GM12878 (cell line): ENCODE data around the gene NDUFB2. TPM values are rescaled to one million over a fixed set of nuclear protein-coding genes. Genes with fewer than 3 reads are reported as not detected.

Experiments used
- ATAC-seq: fragments of 200-7000 bp; cut with Tn5 transposase; 3 replicates; pipeline ENCODE4 v1.9.1; 2020; ENCODE audit warnings: mild to moderate bottlenecking, moderate library complexity
- BruUV-seq: library from RNA; stranded (reverse); fragments of 400-500 nt; replicated peaks from 2 replicates; lab custom pipeline; 2021; lab: Mats Ljungman, UMichigan
- CTCF ChIA-PET: fragments of 300-600 bp; sonication (Branson Sonifier 250); formaldehyde crosslinking; extraction: SDS; loops from one replicate; lab custom pipeline; 2021; ENCODE audit warnings: inconsistent platforms; lab: Yijun Ruan, JAX
- POLR2A ChIA-PET: fragments of 350-600 bp; formaldehyde crosslinking; extraction: SDS; loops from one replicate; lab custom pipeline; 2021; ENCODE audit warnings: inconsistent platforms; lab: Charles Lee
- RAD21 ChIA-PET: fragments of 300-600 bp; sonication (Branson Sonifier 250); formaldehyde crosslinking; loops from one replicate; lab custom pipeline; 2023; ENCODE audit warnings: antibody characterized with exemption; ENCODE audit not compliant: unreplicated experiment; lab: Charles Lee
- SMC1A ChIA-PET: fragments of 300-600 bp; sonication (Branson Sonifier 250); formaldehyde crosslinking; loops from one replicate; lab custom pipeline; 2023; ENCODE audit not compliant: unreplicated experiment, uncharacterized antibody; lab: Charles Lee
- DNase-seq: peaks from one replicate; pipeline ENCODE4 v3.0.0-alpha.2; 2011; ENCODE audit warnings: low read depth, low spot score
- FAIRE-seq: peaks from 3 replicates; lab custom pipeline; 2011; peaks lifted over from hg19 to GRCh38; lab: Jason Lieb, UNC
- H2AFZ ChIP-seq: 2 replicates; pipeline ENCODE4 v1.6.0; 2011; ENCODE audit warnings: low read depth, low read length, control low read depth; ENCODE audit not compliant: control insufficient read depth
- H3K27ac ChIP-seq: 2 replicates; pipeline ENCODE4 v1.5.1; 2011; ENCODE audit warnings: control low read depth; ENCODE audit not compliant: control insufficient read depth, insufficient read depth
- H3K27me3 ChIP-seq, 2 experiments: replicated peaks in 1 of 2; 2 replicates each; pipeline versions ENCODE4 v1.6.0 to v1.6.1; 2011; ENCODE audit warnings: low read length in 1 of 2; ENCODE audit not compliant: control insufficient read depth in 2 of 2, insufficient read depth in 2 of 2
- H3K36me3 ChIP-seq, 2 experiments: 2 replicates each; pipeline ENCODE4 v1.5.1; 2011; ENCODE audit warnings: low read length in 1 of 2; ENCODE audit not compliant: control insufficient read depth in 2 of 2, insufficient read depth in 2 of 2
- H3K4me1 ChIP-seq: 2 replicates; pipeline ENCODE4 v1.6.1; 2011; ENCODE audit warnings: mild to moderate bottlenecking, low read length, moderate library complexity, mixed read lengths; ENCODE audit not compliant: control insufficient read depth, insufficient read depth
- H3K4me2 ChIP-seq: 2 replicates; pipeline ENCODE4 v1.6.0; 2011; ENCODE audit warnings: control low read depth; ENCODE audit not compliant: control insufficient read depth, insufficient read depth
- H3K4me3 ChIP-seq: fragments of 200-600 bp; sonication (generic); 2 replicates; pipeline ENCODE4 v1.5.1; 2016
- H3K79me2 ChIP-seq: 2 replicates; pipeline ENCODE4 v1.6.0; 2011; ENCODE audit warnings: low read length; ENCODE audit not compliant: control insufficient read depth, insufficient read depth
- H3K9ac ChIP-seq: 2 replicates; pipeline ENCODE4 v1.8.0; 2011; ENCODE audit warnings: low read length, control low read depth, mixed read lengths; ENCODE audit not compliant: control insufficient read depth, insufficient read depth
- H3K9me3 ChIP-seq: replicated peaks from 3 replicates; pipeline ENCODE4 v1.5.1; 2011; ENCODE audit warnings: mild to moderate bottlenecking, low read length; ENCODE audit not compliant: control insufficient read depth, insufficient read depth
- H4K20me1 ChIP-seq: 2 replicates; pipeline ENCODE4 v1.6.0; 2011; ENCODE audit not compliant: control insufficient read depth, insufficient read depth
- ATF2 ChIP-seq: IDR thresholded peaks from 2 replicates; pipeline ENCODE4 v1.6.1; 2012; ENCODE audit warnings: low read length, inconsistent platforms
- ETV6 ChIP-seq, 2 experiments: fragments of 450-650 bp in 1 of 2; IDR thresholded peaks in 1 of 2; conservative IDR thresholded peaks in 1 of 2; 2 replicates each; pipeline ENCODE4 v1.6.1; 2014; ENCODE audit warnings: antibody characterized with exemption in 1 of 2, borderline replicate concordance in 1 of 2, low read depth in 1 of 2, mild to moderate bottlenecking in 1 of 2, moderate library complexity in 1 of 2
- POLR2AphosphoS5 ChIP-seq: IDR thresholded peaks from 2 replicates; pipeline ENCODE4 v1.6.1; 2011; ENCODE audit warnings: mild to moderate bottlenecking, low read length, inconsistent platforms
- SUZ12 ChIP-seq: fragments of 200-600 bp; sonication (generic); IDR thresholded peaks from one replicate; pipeline ENCODE4 v1.6.1; 2018; ENCODE audit warnings: antibody characterized with exemption, mild to moderate bottlenecking; ENCODE audit not compliant: unreplicated experiment
- ZBTB40 ChIP-seq: fragments of 450-650 bp; IDR thresholded peaks from 2 replicates; pipeline ENCODE4 v1.6.1; 2016; ENCODE audit warnings: mild to moderate bottlenecking, moderate library complexity, borderline replicate concordance
- ZNF622 ChIP-seq: fragments of 450-650 bp; IDR thresholded peaks from 2 replicates; pipeline ENCODE4 v1.6.1; 2017; ENCODE audit warnings: mild to moderate bottlenecking, inconsistent platforms
- WGBS: methylation state at CpG from one replicate; pipeline ENCODE4 v1.1.6; 2016; ENCODE audit warnings: low lambda C conversion rate; ENCODE audit not compliant: insufficient replicate concordance, insufficient coverage; ENCODE audit errors: missing lambda C conversion rate; 5-methylcytosine and 5-hydroxymethylcytosine counted together
- in situ Hi-C: fragments of 300-500 bp; cut with MboI; formaldehyde crosslinking; loops from 9 replicates; pipeline ENCODE4 v1.14.3; 2018; ENCODE audit warnings: mixed read lengths
- intact Hi-C: fragments of 100-400 bp; cut with micrococcal nuclease; formaldehyde crosslinking; loops from one replicate; pipeline ENCODE4 v1.14.2; 2022; ENCODE audit not compliant: unreplicated experiment
- polyA plus RNA-seq, 11 experiments: library from polyadenylated mRNA; depleted of rRNA in 4 of 11; unstranded in 6 of 11; stranded (reverse) in 5 of 11; fragments of >200 nt; fragmentation: Nextera tagmentation in 4 of 11; fragmentation: Illumina TruSeq in 1 of 11; extraction: Ambion mirVana in 4 of 11; extraction: Trizol in 1 of 11; gene quantifications; 1 replicate in 1 of 11; 2 replicates in 10 of 11; pipeline versions ENCODE4 v1.2.1 to v1.2.3, GENCODE V29; 2011 to 2016; ENCODE audit warnings: inconsistent platforms in 2 of 11, missing spikeins in 2 of 11, low read depth in 1 of 11
- total RNA-seq, 4 experiments: library from RNA; depleted of rRNA in 3 of 4; stranded (reverse); fragments of >200 nt in 3 of 4; fragmentation: Illumina TruSeq in 1 of 4; extraction: Trizol in 1 of 4; gene quantifications; 2 replicates each; pipeline versions ENCODE4 v1.2.1 to v1.2.3, GENCODE V29; 2013 to 2021

The NDUFB2 gene
- total and polyA plus RNA-seq, 10 of the 15 experiments (the other 5 are each of a cell fraction or from before 2014, with no cell fraction given): 109 to 1,236 (median 323) TPM

GRCh38 chr7:140670343-140670935 is 26.1 kb upstream of the NDUFB2 start:
- no peaks in the 10 kb centered on the region for H3K27me3 ChIP-seq
- H3K4me3 ChIP-seq: no peak overlapping the region
- intact Hi-C loops (no loop called here), in situ Hi-C loops (loop anchor here (10.0 kb wide), 1 partner anchor 344 kb away; the partner anchor contains the start of gene MRPS33)
- H3K9me3 ChIP-seq: no peaks in the 10 kb centered on the region
- no peak for TF ChIP-seq ETV6 (conservative IDR thresholded peaks at IDR 0.05 in 1 of 2, IDR thresholded peaks at IDR 0.05 in 1 of 2; ENCODE audit: borderline replicate concordance in 1 of 2, low read depth in 1 of 2)
- TF ChIP-seq ZNF622: no peak
- TF ChIP-seq ATF2: no peak
- TF ChIP-seq POLR2AphosphoS5: no peak
- no peak for TF ChIP-seq ZBTB40
- TF ChIP-seq SUZ12: no peak
- H2AFZ ChIP-seq: no peak overlapping the region
- WGBS: 56% methylated on average over 4 of the region's 4 CpGs
- DNase-seq: no peak
- no peak overlapping the region for H3K9ac ChIP-seq
- H3K36me3 ChIP-seq: no peaks in the 10 kb centered on the region
- no peaks in the 10 kb centered on the region for H4K20me1 ChIP-seq
- ChIA-PET POLR2A (no interaction called here), RAD21 (no interaction called here), CTCF (interaction anchor here (0.9 to 1.3 kb wide), 2 partner anchors 339 to 345 kb away, joined by 3 to 4 read pairs; partner anchors contain the start of gene MRPS33), SMC1A (no interaction called here)
- ATAC-seq: no peak
- H3K4me1 ChIP-seq: peaks cover 28% of the 10 kb centered on the region
- BruUV-seq: no TSS peak
- H3K27ac ChIP-seq: no peak overlapping the region
- FAIRE-seq: no peak
- H3K4me2 ChIP-seq: no peak overlapping the region
- H3K79me2 ChIP-seq: no peaks in the 10 kb centered on the region; the same call in 1 of the 2 replicates
